Measurements from ENCODE around the gene SLC27A6. TPM values are rescaled to one million over a fixed set of nuclear protein-coding genes. Genes with fewer than 3 reads are reported as not detected.

Gene SLC27A6
- total RNA-seq, 2 experiments from 2014 or later, result not detected

GRCh38 chr5:128965638-128966302 lies 482 bp downstream of the SLC27A6 start:
- no peak for DNase-seq
- Mint-ChIP-seq H3K36me3 (ENCODE audit: low read depth) (no peaks in the 10 kb centered on the region), H3K27me3 (peaks cover 20% of the 10 kb centered on the region), H3K4me3 (no peak overlapping the region), H3K4me1 (no peaks in the 10 kb centered on the region), H3K27ac (no peak overlapping the region), H3K9me3 (ENCODE audit: low read depth) (peaks cover 6% of the 10 kb centered on the region)
- ChIA-PET POLR2A (no interaction called here), CTCF (interaction anchor here (0.6 kb wide), 1 partner anchor 203 kb away, joined by 3 read pairs; no protein-coding TSS in a partner anchor)
- no peak for ATAC-seq
- intact Hi-C loops (cut with DNase I, micrococcal nuclease), result no loop called here

- no peaks in the 10 kb centered on the region for H3K36me3 Mint-ChIP-seq (ENCODE audit: low read depth)
- intact Hi-C loops (cut with DNase I, micrococcal nuclease), result no loop called here
- peaks cover 21% of the 10 kb centered on the region for H3K27me3 Mint-ChIP-seq
- H3K9me3 Mint-ChIP-seq (ENCODE audit: low read depth), result peaks cover 3% of the 10 kb centered on the region
- CTCF ChIA-PET, result no interaction called here
- no peak overlapping the region for H3K27ac Mint-ChIP-seq
- POLR2A ChIA-PET, result no interaction called here
- no peak overlapping the region for H3K4me3 Mint-ChIP-seq
- ATAC-seq (no peak), DNase-seq (no peak)
- no peaks in the 10 kb centered on the region for H3K4me1 Mint-ChIP-seq
Observed at GRCh38 chr5:128966375-128966774, 1.1 kb downstream of the SLC27A6 start.

- ChIA-PET CTCF (no interaction called here), POLR2A (no interaction called here)
- DNase-seq, result no peak
- Mint-ChIP-seq H3K36me3 (ENCODE audit: low read depth) (no peaks in the 10 kb centered on the region), H3K27me3 (peaks cover 20% of the 10 kb centered on the region), H3K4me3 (no peak overlapping the region), H3K9me3 (ENCODE audit: low read depth) (peaks cover 2% of the 10 kb centered on the region), H3K27ac (no peak overlapping the region), H3K4me1 (no peaks in the 10 kb centered on the region)
- no peak for ATAC-seq
- intact Hi-C loops (cut with DNase I, micrococcal nuclease), result no loop called here
Observed at GRCh38 chr5:128966846-128967245, 1.6 kb downstream of the SLC27A6 start.

- H3K4me3 Mint-ChIP-seq, result no peak overlapping the region
- intact Hi-C loops (cut with DNase I, micrococcal nuclease), result no loop called here
- H3K9me3 Mint-ChIP-seq (ENCODE audit: low read depth), result peaks cover 7% of the 10 kb centered on the region
- ATAC-seq (no peak), DNase-seq (no peak)
- no peaks in the 10 kb centered on the region for H3K36me3 Mint-ChIP-seq (ENCODE audit: low read depth)
- no peaks in the 10 kb centered on the region for H3K4me1 Mint-ChIP-seq
- ChIA-PET POLR2A (no interaction called here), CTCF (interaction anchor here (0.6 to 0.7 kb wide), 2 partner anchors 9 to 181 kb away, joined by 3 read pairs; no protein-coding TSS in a partner anchor)
- no peak overlapping the region for H3K27ac Mint-ChIP-seq
- H3K27me3 Mint-ChIP-seq, result peaks cover 11% of the 10 kb centered on the region
Observed at GRCh38 chr5:128973244-128973643, 8.0 kb downstream of the SLC27A6 start.

GRCh38 chr5:128974567-128974966 lies 9.3 kb downstream of the SLC27A6 start:
- Mint-ChIP-seq H3K4me3 (no peak overlapping the region), H3K27ac (no peak overlapping the region), H3K27me3 (peaks cover 10% of the 10 kb centered on the region), H3K4me1 (no peaks in the 10 kb centered on the region), H3K9me3 (ENCODE audit: low read depth) (peaks cover 7% of the 10 kb centered on the region), H3K36me3 (ENCODE audit: low read depth) (no peaks in the 10 kb centered on the region)
- intact Hi-C loops (cut with DNase I, micrococcal nuclease), result no loop called here
- POLR2A ChIA-PET, result no interaction called here
- DNase-seq, result no peak
- CTCF ChIA-PET, result no interaction called here
- ATAC-seq, result no peak

GRCh38 chr5:128979761-128980160 lies 14.5 kb downstream of the SLC27A6 start:
- Mint-ChIP-seq H3K9me3 (ENCODE audit: low read depth) (no peaks in the 10 kb centered on the region), H3K36me3 (ENCODE audit: low read depth) (no peaks in the 10 kb centered on the region), H3K27ac (no peak overlapping the region), H3K27me3 (peaks cover 4% of the 10 kb centered on the region), H3K4me3 (no peak overlapping the region), H3K4me1 (no peaks in the 10 kb centered on the region)
- intact Hi-C loops (cut with DNase I, micrococcal nuclease), result no loop called here
- ATAC-seq (no peak), DNase-seq (no peak)
- CTCF ChIA-PET, result no interaction called here
- POLR2A ChIA-PET, result no interaction called here

- ChIA-PET CTCF (no interaction called here), POLR2A (no interaction called here)
- DNase-seq, result no peak
- Mint-ChIP-seq H3K4me3 (no peak overlapping the region), H3K36me3 (ENCODE audit: low read depth) (no peaks in the 10 kb centered on the region), H3K27ac (no peak overlapping the region), H3K27me3 (peaks cover 4% of the 10 kb centered on the region), H3K4me1 (no peaks in the 10 kb centered on the region), H3K9me3 (ENCODE audit: low read depth) (no peaks in the 10 kb centered on the region)
- intact Hi-C loops (cut with DNase I, micrococcal nuclease), result no loop called here
- no peak for ATAC-seq
Observed at GRCh38 chr5:128980917-128981316, 15.6 kb downstream of the SLC27A6 start.

GRCh38 chr5:128984480-128984879 lies 19.2 kb downstream of the SLC27A6 start:
- Mint-ChIP-seq H3K4me3 (no peak overlapping the region), H3K4me1 (no peaks in the 10 kb centered on the region), H3K27ac (no peak overlapping the region), H3K36me3 (ENCODE audit: low read depth) (no peaks in the 10 kb centered on the region), H3K27me3 (peaks cover 2% of the 10 kb centered on the region), H3K9me3 (ENCODE audit: low read depth) (no peaks in the 10 kb centered on the region)
- intact Hi-C loops (cut with DNase I, micrococcal nuclease), result no loop called here
- ChIA-PET POLR2A (no interaction called here), CTCF (no interaction called here)
- DNase-seq, result no peak
- ATAC-seq, result no peak

- DNase-seq, result no peak
- no peaks in the 10 kb centered on the region for H3K4me1 Mint-ChIP-seq
- H3K27me3 Mint-ChIP-seq, result no peaks in the 10 kb centered on the region
- no peaks in the 10 kb centered on the region for H3K36me3 Mint-ChIP-seq (ENCODE audit: low read depth)
- intact Hi-C loops (cut with DNase I, micrococcal nuclease), result no loop called here
- POLR2A ChIA-PET, result no interaction called here
- CTCF ChIA-PET, result interaction anchor here (0.6 kb wide), 1 partner anchor 1157 kb away, joined by 3 read pairs; no protein-coding TSS in a partner anchor
- ATAC-seq, result no peak
- no peaks in the 10 kb centered on the region for H3K9me3 Mint-ChIP-seq (ENCODE audit: low read depth)
- no peak overlapping the region for H3K27ac Mint-ChIP-seq
- no peak overlapping the region for H3K4me3 Mint-ChIP-seq
Observed at GRCh38 chr5:128988476-128988875, 23.2 kb downstream of the SLC27A6 start.

GRCh38 chr5:129001841-129002526 lies 36.7 kb downstream of the SLC27A6 start:
- no peak for DNase-seq
- intact Hi-C loops (cut with DNase I, micrococcal nuclease), result no loop called here

GRCh38 chr5:129002527-129002842 lies 37.2 kb downstream of the SLC27A6 start:
- intact Hi-C loops (cut with DNase I, micrococcal nuclease), result no loop called here
- ChIA-PET CTCF (no interaction called here), POLR2A (no interaction called here)
- H3K9me3 Mint-ChIP-seq (ENCODE audit: low read depth), result no peaks in the 10 kb centered on the region
- no peak overlapping the region for H3K27ac Mint-ChIP-seq
- no peaks in the 10 kb centered on the region for H3K4me1 Mint-ChIP-seq
- DNase-seq, result no peak
- H3K27me3 Mint-ChIP-seq, result no peaks in the 10 kb centered on the region
- no peak overlapping the region for H3K4me3 Mint-ChIP-seq
- no peaks in the 10 kb centered on the region for H3K36me3 Mint-ChIP-seq (ENCODE audit: low read depth)
- ATAC-seq, result no peak

More at GRCh38 chr5:129001841-129002526, 36.7 kb downstream of the SLC27A6 start:
- Mint-ChIP-seq H3K36me3 (ENCODE audit: low read depth) (no peaks in the 10 kb centered on the region), H3K27me3 (no peaks in the 10 kb centered on the region), H3K9me3 (ENCODE audit: low read depth) (no peaks in the 10 kb centered on the region), H3K27ac (no peak overlapping the region), H3K4me3 (no peak overlapping the region), H3K4me1 (no peaks in the 10 kb centered on the region)
- ATAC-seq, result no peak
- POLR2A ChIA-PET, result no interaction called here
- CTCF ChIA-PET, result interaction anchor here (0.6 kb wide), 1 partner anchor 381 kb away, joined by 3 read pairs; no protein-coding TSS in a partner anchor

GRCh38 chr5:129003232-129003631 lies 37.9 kb downstream of the SLC27A6 start:
- H3K4me1 Mint-ChIP-seq, result no peaks in the 10 kb centered on the region
- no peaks in the 10 kb centered on the region for H3K27me3 Mint-ChIP-seq
- DNase-seq (no peak), ATAC-seq (no peak)
- intact Hi-C loops (cut with DNase I, micrococcal nuclease), result no loop called here
- no peaks in the 10 kb centered on the region for H3K9me3 Mint-ChIP-seq (ENCODE audit: low read depth)
- no peaks in the 10 kb centered on the region for H3K36me3 Mint-ChIP-seq (ENCODE audit: low read depth)
- H3K27ac Mint-ChIP-seq, result no peak overlapping the region
- POLR2A ChIA-PET, result no interaction called here
- no peak overlapping the region for H3K4me3 Mint-ChIP-seq
- CTCF ChIA-PET, result interaction anchor here (0.6 kb wide), 1 partner anchor 12 kb away, joined by 3 read pairs; no protein-coding TSS in a partner anchor
